PFSK-1 (cell line): Measurements from ENCODE around the gene SPECC1.

Experiments used
- FOXP2 ChIP-seq: optimal IDR thresholded peaks from 2 replicates; pipeline ENCODE3; 2011; ENCODE audit warnings: borderline replicate concordance, control low read depth, inconsistent platforms; ENCODE audit not compliant: insufficient read depth; ENCODE audit errors: extremely low read length, extremely low read depth
- POLR2AphosphoS5 ChIP-seq: IDR thresholded peaks from 2 replicates; pipeline ENCODE4 v1.6.1; 2012; ENCODE audit warnings: low read depth, mild to moderate bottlenecking, control low read depth, low read length, moderate library complexity
- REST ChIP-seq, 2 experiments: IDR thresholded peaks; 2 replicates each; pipeline versions ENCODE4 v1.6.1 to v1.8.0; 2011 to 2012; ENCODE audit warnings: low read depth in 2 of 2, low read length in 2 of 2, control low read depth in 1 of 2, inconsistent platforms in 1 of 2, mild to moderate bottlenecking in 1 of 2, moderate library complexity in 1 of 2; ENCODE audit not compliant: insufficient read depth in 1 of 2
- SIN3A ChIP-seq: IDR thresholded peaks from 2 replicates; pipeline ENCODE4 v1.6.1; 2012; ENCODE audit warnings: mild to moderate bottlenecking, low read length, moderate library complexity, borderline replicate concordance; ENCODE audit not compliant: insufficient read depth
- TAF1 ChIP-seq: IDR thresholded peaks from 2 replicates; pipeline ENCODE4 v1.6.1; 2012; ENCODE audit warnings: low read length, control low read depth, borderline replicate concordance; ENCODE audit not compliant: insufficient read depth

The SPECC1 gene

GRCh38 chr17:20242271-20242670, 233.1 kb downstream of the SPECC1 start:
- TF ChIP-seq TAF1 (no peak), POLR2AphosphoS5 (no peak), SIN3A (no peak)

GRCh38 chr17:20243524-20243923, 234.4 kb downstream of the SPECC1 start:
- TF ChIP-seq POLR2AphosphoS5 (no peak), FOXP2 (no peak), SIN3A (no peak), TAF1 (no peak), REST (IDR thresholded peaks at IDR 0.05; ENCODE audit: insufficient read depth in 1 of 2, low read depth in 2 of 2, low read length in 2 of 2) (no peak)

- no peak for TF ChIP-seq FOXP2
- no peak for TF ChIP-seq TAF1
- no peak for TF ChIP-seq POLR2AphosphoS5
- TF ChIP-seq REST (IDR thresholded peaks at IDR 0.05; ENCODE audit: insufficient read depth in 1 of 2, low read depth in 2 of 2, low read length in 2 of 2): no peak
- TF ChIP-seq SIN3A: no peak
Observed at GRCh38 chr17:20244671-20245070, 235.5 kb downstream of the SPECC1 start.

- TF ChIP-seq TAF1: no peak
- TF ChIP-seq REST (IDR thresholded peaks at IDR 0.05; ENCODE audit: insufficient read depth in 1 of 2, low read depth in 2 of 2, low read length in 2 of 2): no peak
- TF ChIP-seq SIN3A: no peak
- no peak for TF ChIP-seq FOXP2
- no peak for TF ChIP-seq POLR2AphosphoS5
Observed at GRCh38 chr17:20246692-20247091, 237.5 kb downstream of the SPECC1 start.

- no peak for TF ChIP-seq FOXP2
- no peak for TF ChIP-seq REST (IDR thresholded peaks at IDR 0.05; ENCODE audit: insufficient read depth in 1 of 2, low read depth in 2 of 2, low read length in 2 of 2)
Observed at GRCh38 chr17:20253323-20253722, 244.2 kb downstream of the SPECC1 start.
